SIG-M5 treated with dmso at 0.1 percent for 504 hours (cell line): Measurements from ENCODE around the gene CAPN5.
"Not testable (repeated sequence)": the region's sequence is repeated elsewhere in the genome, so short reads cannot be mapped to it uniquely, and the experiment has no call there.

Source experiments
- DNase-seq: peaks from one replicate; lab custom pipeline; 2025; ENCODE audit not compliant: unreplicated experiment; lab: John Stamatoyannopoulos, UW

Gene CAPN5

DNA sequence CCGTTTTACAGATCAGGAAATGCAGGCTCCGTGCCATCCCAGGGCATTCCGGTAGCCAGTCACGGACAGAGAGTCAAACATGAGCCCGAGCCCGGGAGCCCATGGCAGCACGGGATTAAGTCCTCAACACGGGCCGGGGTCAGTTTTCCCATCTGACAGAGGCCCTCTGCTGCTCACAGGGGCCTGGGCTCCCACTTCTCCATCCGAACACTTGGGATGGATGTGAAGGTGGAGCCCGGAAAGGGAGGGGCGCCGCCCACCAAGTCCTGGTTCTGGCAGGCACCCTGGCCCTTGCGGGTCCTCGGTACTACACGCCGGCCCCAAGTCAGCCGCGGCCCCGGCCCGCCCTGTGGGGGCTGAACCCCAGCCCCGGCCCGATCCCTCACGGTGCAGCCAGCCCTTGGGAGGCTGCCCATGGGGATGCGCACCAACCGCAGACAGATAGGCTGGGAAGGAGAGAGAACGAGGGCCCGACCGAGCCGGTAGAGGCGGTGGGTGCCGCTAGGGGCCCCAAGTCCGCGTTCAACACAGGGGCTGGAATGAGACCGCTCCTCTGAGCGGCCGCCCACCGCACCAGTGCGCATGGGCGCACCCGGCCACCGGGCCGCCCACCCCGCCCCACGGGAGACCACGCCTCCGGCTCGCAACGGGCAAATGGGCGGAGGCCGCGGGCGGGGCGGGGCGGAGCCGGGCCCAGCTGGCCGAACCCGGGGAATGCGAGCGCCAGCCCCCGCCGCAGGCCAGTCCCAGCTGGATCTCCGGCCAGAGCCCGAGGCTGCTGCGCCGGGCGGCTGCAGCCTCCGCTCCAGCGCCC lies at the start of gene CAPN5:
Gene CAPN5, plus strand, starts transcription at position 743 of the 814 bp plus-strand sequence. CDS start 17,916 bp downstream, outside the sequence.
- DNase-seq = peak; percentile 63

DNA sequence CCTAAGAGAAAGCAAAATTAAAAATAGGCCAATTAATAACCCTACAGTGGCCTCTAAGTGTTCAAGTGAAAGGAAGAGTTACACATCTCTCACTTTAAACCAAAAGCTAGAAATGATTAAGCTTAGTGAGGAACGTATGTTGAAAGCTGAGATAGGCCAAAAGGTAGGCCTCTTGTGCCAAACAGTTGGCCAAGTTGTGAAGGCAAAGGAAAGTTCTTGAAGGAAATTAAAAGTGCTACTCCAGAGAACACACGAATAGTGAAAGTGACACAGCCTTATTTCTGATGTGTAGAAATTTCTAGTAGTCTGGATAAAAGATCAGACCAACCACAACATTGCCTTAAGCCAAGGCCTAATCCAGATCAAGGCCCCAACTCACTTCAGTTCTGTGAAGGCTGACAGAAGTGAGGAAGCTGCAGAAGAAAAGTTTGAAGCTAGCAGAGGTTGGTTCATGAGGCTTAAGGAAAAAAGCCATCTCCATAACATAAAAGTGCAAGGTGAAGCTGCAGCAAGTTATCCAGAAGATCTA lies 48.3 kb upstream of the CAPN5 start:
- not testable (repeated sequence) for DNase-seq

DNA sequence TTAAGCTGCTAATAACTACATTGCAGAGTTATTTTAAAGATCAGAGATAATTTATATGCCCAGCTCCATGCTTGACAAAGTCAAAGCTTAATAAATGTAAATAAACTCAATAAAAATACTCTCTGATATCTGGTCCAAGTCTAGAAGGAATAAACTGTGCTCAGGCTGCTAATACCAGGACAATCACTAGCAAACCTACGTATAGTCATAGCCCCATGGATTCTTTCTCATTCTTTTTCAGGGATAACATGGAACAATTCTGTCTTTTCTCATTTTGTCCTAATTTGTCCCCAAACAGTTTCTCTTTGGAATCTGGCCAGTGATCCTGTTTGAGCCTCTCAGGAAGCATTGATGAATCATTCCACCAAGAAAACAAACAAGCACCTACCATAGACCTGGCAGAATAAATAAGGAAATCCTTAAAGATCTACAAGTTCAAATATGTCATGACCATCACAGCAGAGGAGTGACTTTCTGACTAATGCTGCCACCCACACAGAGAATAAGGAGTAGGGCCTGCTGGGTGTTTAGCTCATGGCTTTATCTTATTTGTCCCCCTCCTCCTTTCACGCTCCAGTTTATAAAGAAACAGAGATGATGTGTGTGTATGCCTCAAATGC lies 46.7 kb upstream of the CAPN5 start:
- no peak for DNase-seq

DNA sequence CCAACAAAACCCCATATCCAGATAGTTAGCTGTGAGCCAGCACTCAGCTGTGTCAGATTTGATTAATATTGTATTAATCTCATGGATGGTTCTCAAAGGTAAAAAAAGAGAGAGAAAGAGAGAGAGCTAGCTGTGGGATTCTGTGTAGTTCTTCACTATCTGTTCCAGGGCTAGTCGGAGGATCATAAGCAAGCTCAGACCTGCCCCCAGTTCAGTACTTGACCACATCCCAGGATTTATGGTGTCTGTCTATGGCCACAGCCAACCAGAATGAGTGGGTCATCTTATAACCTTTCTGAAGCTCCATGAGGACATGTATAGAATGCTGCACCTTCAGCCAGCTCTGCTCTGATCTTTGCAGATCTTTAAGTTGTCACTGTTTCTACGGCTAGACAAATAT lies 46.0 kb upstream of the CAPN5 start:
- DNase-seq = no peak

DNA sequence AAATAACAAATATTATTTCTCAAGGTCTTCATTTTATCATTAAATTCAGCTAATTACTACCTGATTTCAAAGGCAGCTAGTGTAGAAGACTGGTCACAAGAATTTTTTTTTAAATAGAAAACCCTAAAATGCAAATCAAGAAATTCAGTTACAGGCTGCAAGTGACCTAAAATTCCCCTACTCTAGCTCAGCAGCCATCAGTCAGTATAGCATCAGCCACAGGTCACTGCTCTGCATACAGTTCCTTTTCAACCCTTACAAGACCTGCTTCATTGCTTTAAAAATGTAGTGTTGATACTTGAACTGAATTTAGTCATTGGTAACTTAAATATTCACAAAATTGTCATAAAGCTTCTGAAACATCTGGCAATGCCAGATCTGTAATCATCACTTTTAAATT lies 42.0 kb upstream of the CAPN5 start:
- no peak for DNase-seq

DNA sequence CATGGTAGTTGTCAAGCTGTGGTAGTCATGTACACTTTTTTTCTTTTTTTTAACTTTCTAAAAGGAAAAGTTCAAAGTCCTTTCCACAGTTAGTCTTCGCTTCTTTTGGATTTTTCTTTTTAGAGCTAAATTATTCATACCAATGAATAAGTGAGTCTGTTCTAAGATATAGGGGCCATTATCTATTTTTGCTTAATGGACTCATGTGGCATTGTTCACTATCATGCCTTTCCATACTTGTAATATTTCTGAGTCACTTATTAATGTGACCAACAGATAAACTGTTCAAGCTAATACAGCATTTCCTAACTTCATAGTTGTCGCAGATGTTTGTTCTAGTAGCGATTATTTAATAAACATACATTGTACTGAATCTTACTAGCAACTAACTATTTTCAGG lies 40.5 kb upstream of the CAPN5 start:
- DNase-seq = no peak

DNA sequence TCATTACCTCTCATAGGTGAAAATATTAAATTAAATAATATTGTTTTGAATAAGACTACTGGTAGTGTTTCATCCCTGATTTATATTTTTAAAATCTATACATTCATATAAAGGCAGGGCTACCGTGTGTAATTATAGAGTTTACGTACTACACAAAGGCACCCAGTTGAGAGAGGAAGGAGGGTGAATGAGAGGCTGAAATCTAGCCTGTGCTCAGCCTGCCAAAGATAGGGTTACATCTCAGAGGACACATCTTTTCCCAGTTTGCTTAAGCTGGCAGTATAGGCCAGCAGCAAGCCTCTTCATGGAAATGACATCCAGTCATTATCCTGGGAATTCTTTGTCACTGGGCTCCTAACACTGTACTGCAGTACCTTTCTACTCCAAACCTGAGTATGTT lies 40.0 kb upstream of the CAPN5 start:
- DNase-seq = no peak

DNA sequence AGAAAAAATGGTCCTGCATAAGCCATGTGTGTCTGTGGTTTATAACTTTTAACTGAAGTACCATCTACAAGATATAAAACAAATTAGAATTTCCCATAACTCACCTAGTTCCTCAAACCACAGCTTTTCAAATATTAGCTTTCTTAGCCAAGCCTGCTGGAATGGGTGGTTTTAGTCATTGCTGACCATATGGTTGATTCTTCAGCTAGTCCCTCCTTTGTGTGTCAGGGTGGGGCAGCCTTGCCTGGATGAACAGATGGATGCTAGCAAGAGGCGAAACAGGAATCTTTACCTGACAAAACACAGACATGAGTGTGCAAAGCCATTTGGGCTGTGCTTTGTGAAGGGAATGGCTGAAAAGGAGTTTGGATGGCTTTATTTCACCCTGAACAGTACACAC lies 39.5 kb upstream of the CAPN5 start:
- no peak for DNase-seq

DNA sequence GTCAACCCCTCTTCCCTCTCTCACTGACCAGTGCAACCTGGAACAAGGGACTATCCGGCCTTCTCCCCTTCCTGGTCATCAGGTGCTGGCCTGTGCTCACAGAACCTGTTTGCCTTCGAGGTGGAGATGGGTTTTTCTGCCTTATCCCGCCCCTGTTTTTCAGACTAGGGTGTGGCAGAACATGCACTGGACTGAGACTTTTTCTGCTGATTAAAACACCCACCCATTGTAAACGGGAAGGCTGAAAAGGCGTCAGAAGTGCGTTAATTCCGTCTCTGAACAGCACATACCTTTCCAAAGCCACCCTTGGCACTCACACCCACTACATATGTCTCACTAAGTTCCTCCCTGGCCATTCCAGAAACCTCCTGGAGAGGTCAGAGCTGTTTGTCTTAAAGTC lies 36.9 kb upstream of the CAPN5 start:
- DNase-seq = no peak

DNA sequence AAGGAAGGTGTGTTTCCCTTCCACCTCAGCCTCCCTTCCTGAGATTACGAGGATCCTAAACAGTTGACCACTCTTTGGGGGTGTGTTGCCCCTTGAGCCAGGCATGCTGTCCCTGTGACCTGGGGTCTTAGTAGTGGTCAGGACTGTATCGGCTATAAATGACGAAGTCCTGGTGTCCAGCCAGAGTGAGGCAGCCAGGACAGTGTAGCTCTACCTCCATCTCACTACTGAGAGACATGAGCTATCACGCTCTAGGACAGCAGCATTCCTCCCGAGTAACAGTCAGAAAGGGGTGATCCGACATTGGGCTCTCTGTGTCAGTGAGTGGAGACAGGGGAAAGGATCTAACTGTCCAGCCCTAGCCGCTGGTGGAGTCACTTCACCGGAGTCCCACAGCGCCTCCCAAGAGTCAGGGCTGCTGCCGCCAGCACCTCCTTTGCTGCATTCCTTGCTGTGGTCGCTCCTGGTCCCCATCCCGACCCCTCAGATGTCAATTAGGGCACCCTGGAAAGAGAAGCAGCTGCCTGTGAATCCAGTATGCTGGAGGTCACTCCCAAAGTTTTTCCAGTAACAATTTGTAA lies 35.8 kb upstream of the CAPN5 start:
- DNase-seq = no peak

DNA sequence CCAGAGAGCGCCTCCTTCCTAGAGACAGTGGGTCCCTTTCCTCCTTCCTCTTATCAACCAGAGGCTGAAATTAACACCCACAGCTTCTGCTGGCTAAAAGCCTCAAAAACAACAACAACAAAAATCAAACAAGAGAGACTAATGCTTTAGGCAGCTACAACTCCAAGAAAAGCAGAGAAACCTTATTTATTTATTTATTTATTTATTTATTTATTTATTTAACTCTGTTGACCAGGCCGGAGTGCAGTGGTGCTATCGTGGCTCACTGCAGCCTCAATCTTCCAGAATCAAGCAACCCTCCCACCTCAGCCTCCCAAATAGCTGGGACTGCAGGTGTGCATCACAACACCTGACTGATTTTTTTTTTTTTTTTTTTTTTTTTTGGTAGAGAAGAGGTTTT lies 35.2 kb upstream of the CAPN5 start:
- DNase-seq = no peak

DNA sequence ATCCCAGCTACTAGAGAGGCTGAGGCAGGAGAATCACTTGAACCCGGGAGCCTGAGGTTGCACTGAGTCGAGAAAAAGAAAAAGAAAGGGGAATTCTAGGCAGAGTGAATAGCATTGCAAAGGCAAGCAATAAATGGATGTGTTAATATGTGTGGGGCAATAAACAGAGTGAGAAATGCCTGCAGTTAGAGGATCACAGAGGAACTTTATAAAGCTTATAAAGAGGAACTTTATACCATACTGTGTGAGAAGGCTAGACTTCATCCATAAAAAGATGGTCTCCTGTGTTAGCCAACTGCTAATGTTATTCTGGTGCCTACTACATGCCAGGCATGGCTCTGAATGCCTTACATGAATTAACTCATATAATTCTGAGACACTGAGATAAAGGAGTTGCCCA lies 31.7 kb upstream of the CAPN5 start:
- peak; percentile 34 for DNase-seq

DNA sequence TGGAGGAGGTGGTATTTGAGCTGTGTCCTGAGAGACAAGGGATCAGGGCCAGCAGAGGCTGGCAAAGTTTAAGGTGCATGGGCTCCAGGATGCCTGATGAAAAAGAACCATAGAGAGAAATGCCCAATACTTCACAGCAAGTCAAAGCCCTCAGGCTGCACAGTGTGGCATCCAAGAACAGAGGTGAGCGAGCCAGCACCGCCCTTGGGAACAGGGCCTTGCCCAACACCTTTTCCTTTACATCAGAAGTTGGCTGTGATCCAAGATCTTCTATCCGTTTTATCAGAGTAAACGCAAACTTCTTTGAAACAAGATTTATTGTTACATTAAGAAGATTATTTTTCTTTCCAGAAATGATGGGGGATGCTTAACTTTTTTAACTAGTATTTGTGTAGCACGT lies 31.2 kb upstream of the CAPN5 start:
- no peak for DNase-seq

DNA sequence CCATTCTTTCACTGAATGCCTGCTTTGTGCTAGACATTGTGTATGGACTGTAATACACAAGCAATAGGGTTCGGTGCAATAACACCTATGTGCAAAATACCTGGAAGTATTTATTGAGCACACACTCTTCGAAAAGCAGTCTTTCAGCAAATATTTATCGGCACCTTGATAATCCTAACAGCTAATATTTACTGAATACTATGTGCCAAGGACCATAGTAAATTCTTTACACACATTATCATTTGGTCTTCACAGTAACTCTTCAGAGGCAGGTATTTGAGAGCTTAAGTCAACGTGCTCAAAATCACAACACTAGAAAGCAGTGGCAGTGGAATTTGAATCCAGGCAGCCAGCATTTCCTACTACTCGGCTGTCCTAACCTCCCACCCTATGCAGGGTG lies 30.4 kb upstream of the CAPN5 start:
- no peak for DNase-seq

DNA sequence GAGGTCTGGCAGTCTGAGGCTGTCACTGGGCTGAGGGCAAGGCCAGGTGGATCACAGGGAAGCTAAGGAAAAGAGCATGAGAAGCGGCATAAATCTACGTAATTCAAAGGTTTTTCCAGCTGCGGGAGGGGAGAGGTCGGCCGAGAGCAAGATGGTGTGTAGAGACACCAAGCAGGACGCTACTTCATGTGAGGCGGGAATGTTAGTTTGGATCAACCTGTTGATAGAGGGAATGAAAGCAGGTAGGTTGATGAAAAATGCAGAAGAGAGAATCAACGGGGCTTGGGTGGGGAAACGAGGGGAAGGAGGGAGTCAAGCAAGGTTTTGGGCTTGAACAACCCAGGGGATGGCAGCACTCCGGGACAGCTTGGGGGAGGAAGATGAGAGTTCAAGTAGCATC lies 29.7 kb upstream of the CAPN5 start:
- no peak for DNase-seq

DNA sequence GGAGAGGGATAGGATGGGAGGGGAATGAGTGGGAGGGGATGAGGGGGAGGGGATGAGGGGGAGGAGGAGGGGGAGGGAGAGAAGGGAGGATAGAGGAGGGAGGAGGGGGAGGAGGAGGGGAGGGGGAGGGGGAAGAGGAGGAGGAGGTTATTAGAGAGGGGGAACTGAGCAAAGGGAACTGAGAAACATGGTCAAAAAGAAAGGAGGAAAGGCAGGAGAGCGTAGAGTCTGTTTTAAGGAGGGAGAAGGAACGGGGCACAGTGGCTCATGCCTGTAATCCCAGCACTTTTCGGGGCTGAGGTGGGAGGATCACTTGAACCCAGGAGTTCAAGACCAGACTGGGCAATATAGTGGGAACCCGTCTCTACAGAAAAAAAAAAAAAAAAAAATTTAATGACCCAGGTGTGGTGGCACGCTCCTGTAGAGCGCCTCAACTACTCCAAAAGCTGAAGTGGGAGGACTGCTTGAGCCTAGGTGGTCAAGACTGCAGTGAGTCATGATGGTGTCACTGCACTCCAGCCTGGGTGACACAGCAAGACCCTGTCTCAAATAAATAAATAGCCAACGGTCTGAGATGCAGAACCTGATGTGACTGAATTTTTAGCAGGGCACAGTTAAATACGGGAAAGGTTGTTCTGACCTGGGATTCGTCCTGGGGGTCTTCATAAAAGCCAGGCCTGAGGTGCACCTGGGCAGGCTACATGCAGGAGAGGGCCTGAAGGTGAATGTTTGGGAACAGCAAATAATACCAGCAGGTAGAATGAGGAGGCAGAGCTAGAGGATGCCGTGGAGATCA lies 28.5 kb upstream of the CAPN5 start:
- DNase-seq = no peak

DNA sequence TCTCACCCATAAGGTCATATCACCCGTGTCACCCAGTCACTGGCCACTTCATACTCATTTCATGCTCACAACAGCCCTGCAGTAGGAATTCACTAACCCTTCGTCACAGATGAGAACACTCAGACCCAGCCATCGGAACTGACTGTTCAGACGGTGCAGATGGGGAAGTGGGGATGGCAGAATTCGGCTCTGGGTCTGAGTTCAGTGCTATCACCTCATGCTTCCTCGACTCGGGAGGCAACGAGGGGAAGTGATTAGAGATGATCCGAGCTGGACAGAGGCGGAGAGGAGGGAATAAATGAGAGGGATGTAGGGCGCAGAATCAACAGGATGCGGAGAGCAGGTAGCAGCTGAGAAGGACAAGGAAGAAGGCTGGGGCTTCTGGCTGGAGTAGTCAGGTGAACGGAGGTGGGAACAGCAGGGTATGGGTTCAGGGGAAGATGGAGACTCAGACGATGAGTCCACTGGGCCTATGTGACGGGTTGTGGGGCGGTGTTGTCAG lies 27.9 kb upstream of the CAPN5 start:
- DNase-seq = no peak

DNA sequence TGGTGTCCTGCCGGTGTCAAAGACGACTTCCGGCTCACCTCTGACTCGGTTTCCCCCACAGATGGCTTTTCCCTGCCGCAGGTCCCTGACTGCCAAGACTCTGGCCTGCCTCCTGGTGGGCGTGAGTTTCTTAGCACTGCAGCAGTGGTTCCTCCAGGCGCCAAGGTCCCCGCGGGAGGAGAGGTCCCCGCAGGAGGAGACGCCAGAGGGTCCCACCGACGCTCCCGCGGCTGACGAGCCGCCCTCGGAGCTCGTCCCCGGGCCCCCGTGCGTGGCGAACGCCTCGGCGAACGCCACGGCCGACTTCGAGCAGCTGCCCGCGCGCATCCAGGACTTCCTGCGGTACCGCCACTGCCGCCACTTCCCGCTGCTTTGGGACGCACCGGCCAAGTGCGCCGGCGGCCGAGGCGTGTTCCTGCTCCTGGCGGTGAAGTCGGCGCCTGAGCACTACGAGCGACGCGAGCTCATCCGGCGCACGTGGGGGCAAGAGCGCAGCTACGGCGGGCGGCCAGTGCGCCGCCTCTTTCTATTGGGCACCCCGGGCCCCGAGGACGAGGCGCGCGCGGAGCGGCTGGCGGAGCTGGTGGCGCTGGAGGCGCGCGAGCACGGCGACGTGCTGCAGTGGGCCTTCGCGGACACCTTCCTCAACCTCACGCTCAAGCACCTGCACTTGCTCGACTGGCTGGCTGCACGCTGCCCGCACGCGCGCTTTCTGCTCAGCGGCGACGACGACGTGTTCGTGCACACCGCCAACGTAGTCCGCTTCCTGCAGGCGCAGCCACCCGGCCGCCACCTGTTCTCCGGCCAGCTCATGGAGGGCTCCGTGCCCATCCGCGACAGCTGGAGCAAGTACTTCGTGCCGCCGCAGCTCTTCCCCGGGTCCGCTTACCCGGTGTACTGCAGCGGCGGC lies 27.0 kb upstream of the CAPN5 start:
- no peak for DNase-seq

DNA sequence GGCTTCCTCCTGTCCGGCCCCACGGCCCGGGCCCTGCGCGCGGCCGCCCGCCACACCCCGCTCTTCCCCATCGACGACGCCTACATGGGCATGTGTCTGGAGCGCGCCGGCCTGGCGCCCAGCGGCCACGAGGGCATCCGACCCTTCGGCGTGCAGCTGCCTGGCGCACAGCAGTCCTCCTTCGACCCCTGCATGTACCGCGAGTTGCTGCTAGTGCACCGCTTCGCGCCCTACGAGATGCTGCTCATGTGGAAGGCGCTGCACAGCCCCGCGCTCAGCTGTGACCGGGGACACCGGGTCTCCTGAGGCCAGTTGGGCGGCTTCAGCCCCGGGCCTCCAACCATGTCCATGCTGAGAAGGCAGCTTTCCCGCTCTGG lies 26.4 kb upstream of the CAPN5 start:
- DNase-seq = no peak

DNA sequence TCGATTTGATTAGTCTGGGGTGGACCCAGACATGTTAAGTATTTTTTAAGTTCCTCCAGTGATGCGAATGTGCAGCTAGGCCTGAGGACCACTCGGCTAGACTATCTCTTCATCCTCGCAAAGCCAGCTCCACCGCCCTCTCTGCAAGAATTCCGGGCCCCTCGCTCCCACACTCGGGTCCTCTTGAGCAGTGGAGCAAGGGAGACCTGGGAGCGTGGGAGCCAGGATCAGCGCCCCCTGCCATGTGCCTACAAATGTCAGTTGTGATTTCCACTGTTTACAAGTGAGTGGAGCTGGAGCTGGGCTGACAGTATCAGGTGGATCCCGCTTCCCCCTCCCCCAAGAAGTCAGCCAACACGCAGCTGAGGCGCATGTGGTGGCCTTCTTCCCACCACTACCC lies 25.9 kb upstream of the CAPN5 start:
- no peak for DNase-seq
